ENCODE data around the gene TMPRSS9.
"Not testable (repeated sequence)": the region's sequence is repeated elsewhere in the genome, so short reads cannot be mapped to it uniquely, and the experiment has no call there.

TMPRSS9 gene

GRCh38 chr19:2362046-2362969 lies 2.2 kb downstream of the TMPRSS9 start:
- DNase-seq: no peak

- no peak for DNase-seq
These were observed 2.9 kb downstream of the TMPRSS9 start for GRCh38 chr19:2362970-2363300.

DNA sequence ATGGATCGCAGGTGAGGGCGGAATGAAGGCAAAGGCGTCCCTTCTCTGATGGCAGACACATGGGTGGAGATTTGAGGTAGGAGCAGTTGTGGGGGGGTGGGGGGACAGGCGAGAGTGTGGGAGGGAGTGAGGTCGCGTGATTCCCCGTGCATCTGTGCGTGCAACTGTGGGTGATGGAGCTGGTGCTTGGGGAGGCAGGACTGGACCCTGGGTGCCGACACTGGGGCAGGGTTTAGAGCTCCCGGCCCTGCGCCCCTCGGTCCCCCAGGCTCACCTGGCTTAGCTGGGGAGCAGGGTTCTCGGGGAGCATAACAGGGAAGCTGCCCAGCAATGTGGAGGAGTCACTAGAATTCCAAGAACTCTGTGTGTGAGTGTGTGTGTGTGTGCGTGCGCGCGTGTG lies 3.4 kb downstream of the TMPRSS9 start:
- no peak for DNase-seq

DNA sequence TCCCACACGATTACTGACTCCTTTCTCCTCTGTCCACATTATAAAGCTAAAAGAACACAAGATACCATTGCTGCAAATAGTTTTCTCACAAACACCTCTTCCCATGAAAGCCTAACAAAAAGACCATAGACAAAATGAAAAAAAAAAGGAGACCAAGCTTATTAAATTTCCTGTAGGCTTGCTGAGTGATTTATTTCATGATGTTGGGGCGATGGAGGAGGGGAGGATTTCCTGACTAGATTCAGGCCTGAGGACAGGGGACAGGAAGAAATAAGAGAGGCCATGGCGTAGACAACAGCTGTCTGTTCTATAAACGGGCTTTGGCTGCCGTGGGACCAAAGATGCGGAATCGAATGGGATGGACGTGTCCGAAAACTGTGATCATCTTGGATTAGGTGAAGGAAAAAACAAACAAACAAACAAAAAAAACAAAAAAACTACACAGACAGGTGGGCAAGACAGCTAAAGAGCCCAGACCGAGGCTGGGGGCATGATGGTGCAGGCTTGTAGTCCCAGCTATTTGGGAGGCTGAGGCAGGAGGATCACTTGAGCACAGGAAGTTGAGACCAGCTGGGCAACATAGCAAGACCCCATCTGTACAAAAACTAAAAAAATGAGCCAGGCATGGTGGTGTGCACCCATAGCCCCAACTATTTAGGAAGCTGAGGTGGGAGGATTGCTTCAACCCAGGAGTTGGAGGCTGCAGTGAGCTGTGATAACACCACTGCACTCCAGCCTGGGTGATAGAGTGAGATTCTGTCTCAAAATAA lies 5.3 kb downstream of the TMPRSS9 start:
- DNase-seq: no peak

DNA sequence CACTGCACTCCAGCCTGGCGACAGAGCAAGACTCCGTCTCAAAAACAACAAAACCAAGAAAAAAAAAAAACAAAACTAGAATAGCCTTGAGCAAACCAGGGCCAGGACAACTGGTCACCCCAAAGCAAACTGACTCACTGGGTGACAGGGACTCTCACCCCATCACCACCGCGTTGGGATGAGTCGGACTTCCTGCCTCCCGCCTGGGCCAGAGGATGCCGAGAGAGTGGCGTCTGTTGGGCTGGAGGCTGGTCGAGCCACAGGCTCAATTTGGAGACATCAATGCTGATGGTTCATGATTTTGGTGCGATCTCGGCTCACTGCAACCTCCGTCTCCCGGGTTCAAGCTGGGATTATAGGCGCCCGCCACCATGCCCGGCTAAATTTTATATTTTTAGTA lies 11.6 kb downstream of the TMPRSS9 start:
- no peak for DNase-seq

DNA sequence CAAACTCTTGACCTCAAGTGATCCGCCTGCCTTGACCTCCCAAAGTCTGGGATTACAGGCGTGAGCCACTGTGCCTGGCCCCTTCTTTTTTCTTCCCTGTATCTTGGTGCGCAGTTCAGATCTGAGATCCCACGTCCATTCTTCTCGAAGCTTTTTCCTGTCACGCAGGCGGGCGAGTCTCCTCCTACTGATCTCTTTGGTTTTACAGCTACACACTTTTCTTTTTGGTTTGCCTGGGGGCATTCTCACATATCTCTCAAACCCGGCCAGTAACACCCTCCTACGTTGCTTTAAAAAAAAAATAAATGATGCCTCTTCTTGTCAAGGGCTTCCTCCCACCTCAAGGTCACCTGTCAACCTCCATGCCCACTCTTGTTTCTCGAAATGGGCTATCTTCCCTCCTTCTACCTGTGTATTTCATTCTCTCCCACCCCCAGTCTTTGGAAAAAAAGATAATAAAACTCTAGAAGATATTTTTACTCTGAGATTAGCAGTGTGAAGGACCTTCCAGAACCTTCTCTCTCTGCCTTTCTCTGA lies 12.1 kb downstream of the TMPRSS9 start:
- DNase-seq: no peak

GRCh38 chr19:2374808-2375207 lies 14.7 kb downstream of the TMPRSS9 start:
- DNase-seq: no peak

DNA sequence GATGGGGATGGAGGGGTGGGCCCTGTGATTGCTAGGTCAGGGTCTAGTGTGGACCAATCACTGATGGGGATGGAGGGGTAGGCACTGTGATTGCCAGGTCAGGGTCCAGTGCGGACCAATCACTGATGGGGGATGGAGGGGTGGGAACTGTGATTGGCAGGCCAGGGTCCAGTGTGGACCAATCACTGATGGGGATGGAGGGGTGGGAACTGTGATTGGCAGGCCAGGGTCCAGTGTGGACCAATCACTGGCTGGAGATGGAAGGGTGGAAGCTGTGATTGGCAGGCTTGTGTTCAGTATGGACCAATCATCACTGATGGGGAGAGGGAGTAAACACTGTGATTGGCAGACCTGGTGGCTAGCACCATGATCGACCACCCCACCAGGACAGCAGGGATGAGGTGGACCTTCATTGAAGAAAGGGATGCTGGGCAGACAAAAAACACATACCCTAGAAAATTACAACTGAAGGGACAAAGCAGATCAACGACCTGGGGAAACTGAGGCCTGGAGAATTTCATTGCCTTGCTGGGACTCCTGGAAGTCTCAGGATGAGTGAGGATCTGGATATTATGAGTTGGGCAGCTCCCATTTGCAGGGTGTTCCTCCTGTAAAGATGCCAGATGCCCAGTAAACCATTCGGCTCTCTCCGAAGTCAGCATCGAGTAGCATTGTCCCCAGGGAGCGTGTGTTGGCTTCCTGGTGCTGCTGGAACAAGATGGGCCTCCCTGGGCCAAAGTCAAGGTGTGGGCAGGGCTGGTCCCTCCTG lies 15.5 kb downstream of the TMPRSS9 start:
- DNase-seq: no peak

- no peak for DNase-seq
These were observed 16.9 kb downstream of the TMPRSS9 start for GRCh38 chr19:2376784-2377519.

- no peak for DNase-seq
These were observed 20.5 kb downstream of the TMPRSS9 start for GRCh38 chr19:2380567-2380966.

DNA sequence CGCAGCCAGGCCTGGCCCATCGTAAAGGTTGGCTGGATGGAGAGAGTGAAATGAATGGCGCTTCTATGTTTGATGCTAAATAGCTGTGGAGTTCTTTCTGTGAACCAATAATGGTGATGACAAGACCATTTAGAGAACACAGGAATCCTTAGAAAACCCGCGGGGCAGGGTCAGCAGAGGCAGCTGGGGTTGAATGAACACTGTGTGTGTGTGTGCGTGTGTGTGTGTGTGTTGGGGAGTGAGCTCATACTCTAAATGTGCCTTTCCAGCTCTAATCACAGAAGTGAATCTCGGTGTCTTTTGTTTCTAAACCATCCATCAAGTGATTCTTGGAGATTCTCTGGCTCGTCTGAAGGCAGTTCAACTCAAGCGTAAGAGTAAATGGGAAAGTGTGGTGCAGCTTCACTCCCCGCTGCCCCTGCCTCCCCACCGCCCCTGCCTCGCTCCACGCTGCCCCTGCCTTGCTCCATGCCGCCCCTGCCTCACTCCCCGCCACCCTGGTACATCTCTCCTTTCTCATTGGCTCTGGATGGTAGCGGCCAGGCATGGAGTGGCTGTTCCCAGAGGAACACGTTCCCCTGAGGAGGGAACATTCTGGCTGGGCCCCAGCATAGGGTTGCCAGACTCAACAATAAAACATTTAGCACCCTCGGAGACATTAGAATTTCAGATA lies 21.2 kb downstream of the TMPRSS9 start:
- no peak for DNase-seq

- DNase-seq: no peak
These were observed 22.6 kb downstream of the TMPRSS9 start for GRCh38 chr19:2382530-2383222.

DNA sequence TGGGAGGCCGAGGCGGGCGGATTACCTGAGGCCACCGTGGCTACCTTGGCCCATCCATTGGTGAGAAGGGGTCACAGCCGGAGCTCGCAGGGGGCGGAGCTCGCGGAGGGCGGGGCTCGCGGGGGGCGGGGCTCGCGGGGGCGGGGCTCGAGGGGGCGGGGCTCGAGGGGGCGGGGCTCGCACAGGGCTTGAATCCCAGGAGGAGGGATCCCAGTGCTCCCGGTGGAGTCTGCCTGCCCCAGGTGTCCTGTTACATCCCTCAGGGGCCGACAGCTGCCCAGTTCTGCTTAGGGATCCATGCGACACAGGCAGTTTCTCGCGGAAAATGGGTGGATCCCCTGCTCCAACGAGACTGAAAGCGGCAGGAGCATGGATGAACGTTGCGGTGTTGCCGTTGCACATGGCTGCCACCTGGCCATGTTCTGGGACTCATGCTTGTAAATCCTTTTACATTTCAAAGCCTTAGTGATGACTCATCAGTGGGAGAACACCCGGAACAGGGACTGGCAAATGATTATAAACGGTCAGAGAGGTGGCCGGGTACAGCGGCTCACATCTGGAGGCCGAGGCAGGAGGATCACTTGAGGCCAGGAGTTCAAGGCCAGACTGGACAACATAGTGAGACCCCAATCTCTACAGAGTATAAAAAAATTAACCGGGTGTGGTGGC lies 25.1 kb downstream of the TMPRSS9 start:
- DNase-seq: peak; percentile 89

GRCh38 chr19:2387367-2388288 lies 27.6 kb downstream of the TMPRSS9 start:
- DNase-seq: no peak

- DNase-seq: no peak
These were observed 29.5 kb downstream of the TMPRSS9 start for GRCh38 chr19:2389594-2389993.

DNA sequence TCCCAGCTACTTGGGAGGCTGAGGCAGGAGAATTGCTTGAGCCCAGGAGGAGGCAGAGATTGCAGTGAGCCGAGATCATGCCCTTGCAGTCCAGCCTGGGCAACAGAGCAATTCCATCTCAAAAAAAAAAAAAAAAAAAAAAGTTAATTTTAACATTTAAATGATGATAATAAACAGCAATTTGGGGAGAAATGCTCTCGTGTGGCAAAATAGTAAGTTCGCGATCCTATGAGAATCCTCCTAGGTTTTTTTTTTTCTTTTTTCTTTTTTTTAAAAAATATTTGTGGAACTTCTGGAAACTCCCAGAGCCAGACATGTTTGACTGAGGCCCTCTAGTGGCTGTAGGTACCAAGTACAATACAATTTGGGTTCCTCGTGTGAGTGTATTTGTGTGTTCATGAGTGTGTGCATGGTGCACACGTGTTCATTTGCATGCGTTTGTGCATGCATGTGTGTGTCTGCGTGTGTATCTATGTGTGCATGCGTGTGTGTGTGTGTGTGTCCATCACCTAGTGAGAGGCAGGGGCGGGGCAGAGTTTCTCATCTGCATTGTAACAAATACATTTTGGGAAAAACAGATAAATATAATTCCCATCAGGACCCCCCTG lies 31.2 kb downstream of the TMPRSS9 start:
- DNase-seq: peak; percentile 65

GRCh38 chr19:2392366-2392765 lies 32.3 kb downstream of the TMPRSS9 start:
- DNase-seq: no peak

DNA sequence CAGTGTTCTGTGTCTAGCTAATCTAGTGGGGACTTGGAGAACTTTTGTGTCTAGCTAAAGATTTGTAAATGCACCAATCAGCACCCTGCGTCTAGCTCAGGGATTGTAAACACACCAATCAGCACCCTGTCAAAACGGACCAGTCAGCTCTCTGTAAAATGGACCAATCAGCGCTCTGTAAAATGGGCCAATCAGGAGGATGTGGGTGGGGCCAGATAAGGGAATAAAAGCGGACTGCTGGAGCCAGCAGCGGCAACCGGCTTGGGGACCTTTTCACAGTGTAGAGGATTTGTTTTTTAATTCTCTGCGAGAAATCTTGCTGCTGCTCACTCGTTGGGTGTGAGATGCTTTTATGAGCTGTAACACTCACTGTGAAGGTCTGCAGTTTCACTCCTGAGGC lies 32.8 kb downstream of the TMPRSS9 start:
- DNase-seq: not testable (repeated sequence)

DNA sequence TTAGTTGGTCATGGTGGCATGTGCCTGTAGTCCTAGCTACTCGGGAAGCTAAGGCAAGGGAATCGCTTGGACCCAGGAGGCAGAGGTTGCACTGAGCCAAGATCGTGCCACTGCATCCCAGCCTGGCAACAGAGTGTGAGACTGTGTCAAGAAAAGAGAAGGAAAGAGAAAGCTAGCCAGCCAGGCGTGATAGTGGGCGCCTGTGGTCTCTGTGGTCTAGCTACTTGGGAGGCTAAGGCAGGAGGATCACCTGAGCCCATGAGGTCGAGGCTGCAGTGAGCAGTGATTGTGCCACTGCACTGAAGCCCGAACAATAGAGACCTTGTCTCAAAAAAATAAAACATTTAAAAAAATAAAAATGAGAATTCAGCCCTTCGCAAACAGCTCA lies 34.0 kb downstream of the TMPRSS9 start:
- DNase-seq: no peak

Data from NCI-H345 (cell line).